HG03354 (cell line): ENCODE measurements around the gene ATP5ME.
"Not testable (repeated sequence)": the region's sequence is repeated elsewhere in the genome, so short reads cannot be mapped to it uniquely, and the experiment has no call there.

ENCODE experiments used
- ATAC-seq: cut with Tn5 transposase; IDR thresholded peaks from one replicate; pipeline ENCODE4 v1.9.1; 2021; ENCODE audit warnings: mild to moderate bottlenecking; ENCODE audit not compliant: unreplicated experiment, poor library complexity, severe bottlenecking

The ATP5ME gene

DNA sequence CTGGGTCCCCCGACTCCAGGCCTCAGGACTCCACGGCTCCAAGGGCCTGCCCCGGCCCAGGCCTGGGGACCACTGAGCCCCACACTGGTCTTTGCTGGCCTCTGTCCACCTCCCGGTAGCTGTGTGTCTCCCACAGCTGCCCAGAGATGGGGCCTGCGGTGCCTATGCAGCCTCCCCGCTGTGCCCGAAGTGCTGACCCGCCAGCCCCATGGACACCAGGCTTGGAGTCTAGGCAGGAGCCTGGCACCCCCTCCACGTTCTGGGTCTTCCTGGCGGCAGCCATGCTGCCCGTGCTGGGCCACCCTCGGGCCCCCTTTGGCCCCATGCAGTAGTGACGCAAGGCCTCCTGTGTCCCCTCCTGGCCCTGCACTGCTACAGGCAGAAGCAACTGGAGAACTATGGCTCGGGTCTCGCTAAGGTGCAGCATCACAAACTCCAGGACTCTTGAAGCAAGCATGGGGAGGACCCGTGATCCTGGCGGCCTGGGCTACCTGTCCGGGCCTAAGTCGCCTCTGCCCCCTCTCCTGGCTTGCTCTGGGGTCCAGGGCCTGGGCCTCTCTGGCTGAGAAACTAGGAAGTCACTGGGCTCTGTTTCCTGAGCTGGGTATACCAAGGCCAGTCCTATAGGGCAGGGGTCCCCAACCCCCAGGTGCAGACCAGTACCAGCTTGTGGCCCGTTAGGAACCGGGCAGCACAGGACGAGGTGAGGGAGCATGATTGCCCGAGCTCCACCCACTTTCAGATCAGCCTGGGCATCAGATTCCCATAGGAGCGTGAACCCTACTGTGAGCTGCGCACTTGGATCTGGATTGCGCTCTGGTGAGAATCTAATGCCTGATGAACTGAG lies 1.2 kb upstream of the ATP5ME start:
- no peak for ATAC-seq

DNA sequence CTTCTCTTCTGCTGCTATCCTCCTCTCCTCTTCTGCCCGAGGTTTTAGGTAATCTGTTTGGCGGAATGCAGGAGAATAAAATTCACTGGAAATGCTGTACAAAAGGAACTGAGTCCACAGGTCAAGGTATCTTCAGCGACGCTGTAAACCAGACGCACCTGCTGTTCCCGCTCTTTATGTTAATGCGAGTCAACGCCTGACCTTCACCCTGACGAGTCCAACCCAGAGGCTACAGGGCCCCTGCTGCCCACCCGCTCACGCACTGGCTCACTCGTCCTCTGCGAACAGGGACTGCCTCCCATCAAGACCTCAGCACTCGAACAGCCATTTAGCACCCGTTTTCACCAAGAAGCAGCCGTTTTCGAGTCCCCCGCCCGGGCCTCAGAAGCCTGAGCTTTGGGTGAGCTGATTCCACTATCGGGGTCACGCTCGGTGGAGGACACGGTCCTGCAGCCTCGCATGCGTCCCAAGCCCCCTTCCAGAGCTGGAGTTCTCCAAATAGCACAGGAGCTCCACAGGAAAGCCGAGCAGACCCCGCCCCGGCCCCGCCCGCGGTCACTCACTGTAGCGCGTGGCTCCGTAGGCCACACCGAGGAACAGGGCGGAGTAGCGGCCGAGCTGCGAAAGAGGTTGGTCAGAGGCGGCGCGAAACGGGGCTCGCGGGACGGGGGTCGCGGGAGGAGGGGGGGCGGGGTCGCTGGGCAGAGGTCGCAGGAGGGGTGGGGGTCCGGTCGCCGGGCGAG lies 556 bp downstream of the ATP5ME start:
- no peak for ATAC-seq

GRCh38 chr4:671769-672168 lies 2.3 kb downstream of the ATP5ME start:
- no peak for ATAC-seq

DNA sequence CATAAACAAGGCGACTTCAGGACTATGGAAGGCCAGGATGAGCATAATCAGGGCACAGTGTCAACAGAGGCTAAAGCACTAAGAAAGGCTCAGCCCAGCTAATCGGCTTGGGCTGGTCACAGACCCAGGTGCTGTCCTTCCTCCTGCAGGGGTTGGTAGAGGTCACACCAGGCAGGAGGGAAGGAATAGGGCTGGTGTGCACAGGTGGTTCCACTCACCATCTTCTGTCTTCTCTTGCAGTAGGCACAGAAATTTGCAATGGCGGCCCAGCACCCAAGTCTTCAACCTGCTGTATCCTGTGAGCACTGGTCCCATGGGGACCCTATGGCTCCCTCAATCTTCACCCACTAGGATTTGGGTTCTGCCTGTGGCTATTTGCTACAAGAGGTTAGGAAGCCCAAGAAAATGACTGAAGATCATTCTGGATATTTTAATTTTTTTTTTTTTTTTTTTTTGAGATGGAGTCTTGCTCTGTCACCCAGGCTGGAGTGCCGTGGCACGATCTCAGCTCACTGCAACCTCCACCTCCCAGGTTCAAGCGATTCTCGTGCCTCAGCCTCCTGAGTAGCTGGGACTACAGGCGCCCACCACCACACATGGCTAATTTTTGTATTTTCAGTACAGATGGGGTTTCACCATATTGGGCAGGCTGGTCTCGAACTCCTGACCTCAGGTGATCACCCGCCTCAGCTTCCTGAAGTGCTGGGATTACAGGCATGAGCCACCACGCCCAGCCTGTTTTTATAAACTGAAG lies 4.1 kb downstream of the ATP5ME start:
- not testable (repeated sequence) for ATAC-seq

- ATAC-seq, result not testable (repeated sequence)
These were observed 5.9 kb downstream of the ATP5ME start for GRCh38 chr4:668219-668618.

DNA sequence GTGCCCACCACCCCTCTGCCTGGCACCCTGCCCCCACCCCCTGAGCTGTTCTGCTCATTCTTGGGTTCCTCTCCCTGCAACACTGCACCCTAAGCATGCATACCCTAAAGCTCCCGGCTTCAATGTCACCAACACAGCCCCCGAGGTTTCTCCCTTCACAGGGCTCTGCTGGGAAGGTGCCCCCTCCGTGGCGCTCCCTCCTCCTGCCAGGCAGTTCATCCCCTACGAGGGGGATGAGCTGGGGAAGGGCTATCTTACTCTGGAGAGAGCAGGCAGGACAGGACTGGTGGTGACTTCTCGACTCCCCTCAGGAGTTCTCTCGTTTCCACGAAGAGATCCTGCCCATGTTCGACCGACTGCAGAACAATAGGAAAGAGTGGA lies 6.5 kb downstream of the ATP5ME start:
- no peak for ATAC-seq

DNA sequence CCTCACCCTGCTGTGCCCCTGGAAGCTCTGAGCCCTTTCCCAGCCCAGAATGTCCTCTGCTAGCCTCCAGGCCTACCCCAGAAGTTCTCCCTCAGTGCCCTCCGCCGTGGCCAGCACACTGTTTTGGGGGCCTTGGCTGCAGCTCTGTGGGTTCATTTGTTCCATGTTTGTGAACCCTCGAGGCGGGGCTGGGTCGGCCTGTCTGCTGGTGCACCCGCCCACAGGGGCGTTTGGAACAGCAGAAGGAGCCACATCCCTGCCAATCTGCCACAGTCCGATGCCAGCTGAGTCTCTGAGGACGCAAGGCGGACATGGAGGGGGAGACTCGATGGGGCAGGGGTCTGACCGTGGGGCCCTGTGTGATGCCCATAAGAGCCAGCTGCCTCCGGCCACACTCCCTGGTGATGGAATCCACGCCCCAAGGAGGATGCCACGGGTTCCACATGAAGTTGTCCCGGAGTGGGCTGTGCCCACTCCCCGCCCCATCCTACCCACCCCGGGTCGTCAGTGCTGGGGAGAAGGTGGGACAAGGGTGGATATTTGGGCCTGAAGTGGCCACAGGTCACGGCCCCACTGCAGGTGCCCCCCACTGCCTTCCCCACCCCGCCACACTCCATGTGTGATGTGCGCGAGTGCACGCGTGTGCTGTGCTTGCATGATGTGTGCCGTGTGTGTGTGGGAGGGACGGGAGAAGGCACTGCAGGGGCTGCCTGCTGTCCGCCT lies 7.1 kb downstream of the ATP5ME start:
- no peak for ATAC-seq

- no peak for ATAC-seq
These were observed 7.7 kb downstream of the ATP5ME start for GRCh38 chr4:666436-666810.

GRCh38 chr4:665751-666435 lies 8.2 kb downstream of the ATP5ME start:
- ATAC-seq, result no peak

- ATAC-seq, result no peak
These were observed 8.7 kb downstream of the ATP5ME start for GRCh38 chr4:665381-665750.

GRCh38 chr4:664713-665231 lies 9.3 kb downstream of the ATP5ME start:
- no peak for ATAC-seq

GRCh38 chr4:663438-664428 lies 10.3 kb downstream of the ATP5ME start:
- peak; percentile 74 for ATAC-seq

DNA sequence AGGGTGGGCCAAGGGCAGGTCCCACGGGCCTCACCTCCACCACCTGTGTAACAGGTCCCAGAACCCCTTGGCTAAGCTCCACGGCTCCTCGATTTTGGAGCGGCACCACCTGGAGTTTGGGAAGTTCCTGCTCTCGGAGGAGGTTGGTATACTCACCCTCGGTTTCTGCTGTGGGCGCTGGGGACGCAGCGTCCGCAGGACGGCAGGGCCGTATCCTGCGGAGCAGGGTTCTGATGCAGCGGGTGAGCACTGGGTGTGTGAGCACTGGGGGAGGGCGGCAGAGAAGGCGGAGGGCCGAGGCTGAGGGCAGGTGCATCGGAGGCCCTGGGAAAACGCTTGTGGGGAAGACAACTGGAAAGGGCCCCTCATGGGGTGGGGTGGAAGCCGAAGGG lies 11.0 kb downstream of the ATP5ME start:
- no peak for ATAC-seq

GRCh38 chr4:661881-662761 lies 12.0 kb downstream of the ATP5ME start:
- ATAC-seq, result no peak

- ATAC-seq, result no peak
These were observed 12.8 kb downstream of the ATP5ME start for GRCh38 chr4:661231-661630.

DNA sequence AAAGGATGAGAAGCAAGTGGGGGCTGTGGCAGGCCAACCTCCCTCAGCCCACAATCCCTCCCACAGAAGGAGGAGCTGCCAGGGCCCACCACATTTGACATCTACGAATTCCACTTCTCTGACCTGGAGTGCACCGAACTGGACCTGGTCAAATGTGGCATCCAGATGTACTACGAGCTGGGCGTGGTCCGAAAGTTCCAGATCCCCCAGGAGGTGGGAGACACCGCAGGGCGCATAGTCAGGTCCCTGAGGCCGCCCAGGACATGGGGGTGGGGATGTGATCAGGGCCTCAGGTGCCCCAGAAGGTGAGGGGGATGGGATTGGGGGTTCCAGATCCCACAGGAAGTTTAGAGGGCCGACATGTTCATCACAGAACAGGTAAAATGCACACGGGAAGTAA lies 13.7 kb downstream of the ATP5ME start:
- no peak for ATAC-seq

DNA sequence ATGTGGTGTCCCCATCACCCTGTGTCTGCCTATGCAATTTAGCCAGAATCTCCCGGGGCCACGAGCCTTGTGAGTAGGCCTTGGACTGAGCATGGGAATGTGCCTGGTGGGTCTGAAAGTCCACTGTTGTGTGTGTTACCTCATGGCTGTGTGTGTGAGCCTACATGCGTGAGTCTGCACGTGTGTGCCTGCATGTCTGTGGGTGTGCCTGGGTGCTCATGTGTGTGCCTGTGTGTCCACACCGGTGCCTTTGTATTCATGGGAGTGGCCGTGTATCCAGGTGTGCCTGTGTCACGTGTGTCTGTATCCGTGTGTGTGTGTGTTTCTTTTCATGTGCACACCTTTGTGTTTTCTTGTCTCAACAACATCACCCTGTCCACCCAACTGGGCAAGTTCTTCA lies 14.2 kb downstream of the ATP5ME start:
- no peak for ATAC-seq
